HCT116 (cell line): ENCODE results near the gene CHST5. TPM values are rescaled to one million over a fixed set of nuclear protein-coding genes. Genes with fewer than 3 reads are reported as not detected.
"Not testable (repeated sequence)": the region's sequence is repeated elsewhere in the genome, so short reads cannot be mapped to it uniquely, and the experiment has no call there.

Experiments
- ATAC-seq: fragments of 200-7000 bp; cut with Tn5 transposase; 2 replicates; pipeline ENCODE4 v1.9.1; 2020; ENCODE audit warnings: mild to moderate bottlenecking, moderate library complexity
- BruUV-seq: library from RNA; stranded (reverse); fragments of 400-500 nt; replicated peaks from 2 replicates; lab custom pipeline; 2021; lab: Mats Ljungman, UMichigan
- CTCF ChIA-PET: fragments of 300-600 bp; sonication (Branson Sonifier 250); formaldehyde crosslinking; loops from one replicate; lab custom pipeline; 2021; ENCODE audit warnings: antibody characterized with exemption; lab: Charles Lee
- POLR2A ChIA-PET: fragments of 300-600, 350-600 bp; sonication (Branson Sonifier 250); formaldehyde crosslinking; loops from one replicate; lab custom pipeline; 2021; ENCODE audit warnings: antibody characterized with exemption; lab: Charles Lee
- RAD21 ChIA-PET, 2 experiments: fragments of 300-600 bp; sonication (Branson Sonifier 250); formaldehyde crosslinking; loops; one replicate each; lab custom pipeline; 2023; ENCODE audit warnings: low total read pairs in 2 of 2; ENCODE audit not compliant: uncharacterized antibody in 2 of 2, unreplicated experiment in 2 of 2, low non-redundant PET in 1 of 2; lab: Charles Lee
- DNase-seq: peaks from one replicate; pipeline ENCODE4 v3.0.0-alpha.2; 2010; ENCODE audit warnings: low read depth, low spot score
- H2AFZ ChIP-seq: fragments of 200-600 bp; shearing (Covaris generic), sonication (generic); 2 replicates; pipeline ENCODE4 v1.6.1; 2017; ENCODE audit warnings: low read depth, mixed run types, mixed read lengths, antibody characterized with exemption, low read length; ENCODE audit not compliant: poor library complexity, severe bottlenecking
- H3K27ac ChIP-seq: 2 replicates; pipeline ENCODE4 v1.5.1; 2012; ENCODE audit warnings: low read depth, low read length
- H3K27me3 ChIP-seq: fragments of 200-600 bp; sonication (generic); 2 replicates; pipeline ENCODE4 v1.6.1; 2016; ENCODE audit warnings: mixed run types, low read length, mixed read lengths; ENCODE audit not compliant: insufficient read depth
- H3K36me3 ChIP-seq, 2 experiments: fragments of 200-500 bp in 1 of 2; fragments of 200-600 bp in 1 of 2; sonication (Bioruptor generic) in 1 of 2; sonication (generic) in 1 of 2; 2 replicates each; pipeline versions ENCODE4 v1.5.1 to v1.6.1; 2014 to 2016; ENCODE audit warnings: low read length in 2 of 2, inconsistent platforms in 1 of 2, mixed read lengths in 1 of 2, mixed run types in 1 of 2; ENCODE audit not compliant: insufficient read depth in 2 of 2, control insufficient read depth in 1 of 2
- H3K4me1 ChIP-seq, 2 experiments: fragments of 200-600 bp in 1 of 2; sonication (generic) in 1 of 2; 2 replicates each; pipeline versions ENCODE4 v1.5.1 to v1.6.1; 2012 to 2017; ENCODE audit warnings: low read length in 2 of 2, inconsistent platforms in 1 of 2, mild to moderate bottlenecking in 1 of 2, mixed read lengths in 1 of 2, mixed run types in 1 of 2, moderate library complexity in 1 of 2; ENCODE audit not compliant: insufficient read depth in 2 of 2, control insufficient read depth in 1 of 2
- H3K4me2 ChIP-seq: fragments of 200-600 bp; sonication (generic); 2 replicates; pipeline ENCODE4 v1.6.1; 2017; ENCODE audit warnings: mixed run types, low read length, mixed read lengths
- H3K4me3 ChIP-seq, 2 experiments: fragments of 200-600 bp in 1 of 2; sonication (generic) in 1 of 2; replicated peaks in 1 of 2; 2 replicates each; pipeline ENCODE4 v1.5.1; 2011 to 2016; ENCODE audit warnings: low read length in 2 of 2, control low read depth in 1 of 2, low read depth in 1 of 2, mild to moderate bottlenecking in 1 of 2, mixed read lengths in 1 of 2, mixed run types in 1 of 2
- H3K79me2 ChIP-seq: fragments of 200-600 bp; sonication (generic); 2 replicates; pipeline ENCODE4 v1.6.1; 2017; ENCODE audit warnings: mild to moderate bottlenecking, mixed run types, low read length, moderate library complexity, mixed read lengths; ENCODE audit not compliant: insufficient read depth
- H3K9ac ChIP-seq: fragments of 200-600 bp; sonication (generic); 2 replicates; pipeline ENCODE4 v1.6.1; 2016; ENCODE audit warnings: low read length, mixed read lengths
- H3K9me2 ChIP-seq: fragments of 200-600 bp; sonication (generic), shearing (Covaris generic); 2 replicates; pipeline ENCODE4 v1.6.1; 2017; ENCODE audit warnings: mixed run types, mild to moderate bottlenecking, moderate library complexity; ENCODE audit not compliant: insufficient read depth
- H3K9me3 ChIP-seq, 2 experiments: fragments of 200-500 bp in 1 of 2; fragments of 200-600 bp in 1 of 2; sonication (Bioruptor generic) in 1 of 2; sonication (generic) in 1 of 2; 2 replicates each; pipeline ENCODE4 v1.6.1; 2014 to 2017; ENCODE audit warnings: low read length in 2 of 2, mixed read lengths in 2 of 2, inconsistent platforms in 1 of 2, low read depth in 1 of 2, mild to moderate bottlenecking in 1 of 2, mixed run types in 1 of 2, moderate library complexity in 1 of 2; ENCODE audit not compliant: control insufficient read depth in 1 of 2, insufficient read depth in 1 of 2
- H4K20me1 ChIP-seq: fragments of 200-600 bp; sonication (generic), shearing (Covaris generic); 2 replicates; pipeline ENCODE4 v1.6.1; 2017; ENCODE audit warnings: mixed run types, mild to moderate bottlenecking, moderate library complexity; ENCODE audit not compliant: insufficient read depth
- EZH2 ChIP-seq: fragments of 200-600 bp; sonication (generic); IDR thresholded peaks from 2 replicates; pipeline ENCODE4 v1.6.1; 2017; ENCODE audit warnings: antibody characterized with exemption, mixed run types
- FOSL1 ChIP-seq: IDR thresholded peaks from 2 replicates; pipeline ENCODE4 v1.6.1; 2012; ENCODE audit warnings: low read depth
- POLR2A ChIP-seq: IDR thresholded peaks from 2 replicates; pipeline ENCODE4 v1.7.0; 2011; ENCODE audit warnings: borderline replicate concordance; ENCODE audit not compliant: insufficient read depth, insufficient read length; ENCODE audit errors: extremely low read depth
- RAD21 ChIP-seq: IDR thresholded peaks from 2 replicates; pipeline ENCODE4 v1.6.1; 2012; ENCODE audit warnings: low read depth, mild to moderate bottlenecking
- ZBTB33 ChIP-seq: IDR thresholded peaks from 2 replicates; pipeline ENCODE4 v1.6.1; 2011; ENCODE audit warnings: mild to moderate bottlenecking, low read length, moderate library complexity; ENCODE audit not compliant: insufficient replicate concordance; ENCODE audit errors: extremely low read depth
- ZNF274 ChIP-seq: fragments of 200-500 bp; sonication (Bioruptor generic); IDR thresholded peaks from 2 replicates; pipeline ENCODE4 v1.6.1; 2014; ENCODE audit warnings: mild to moderate bottlenecking, low read depth, low read length, inconsistent platforms
- intact Hi-C: fragments of 100-400 bp; cut with micrococcal nuclease; formaldehyde crosslinking; loops from 2 replicates; pipeline ENCODE4 v1.10.0; 2022
- total RNA-seq: library from RNA; stranded (reverse); gene quantifications from one replicate; pipeline ENCODE4 v1.2.1, GENCODE V29; 2021; ENCODE audit not compliant: unreplicated experiment

The CHST5 gene
- total RNA-seq, 1 experiment from 2014 or later: 0.32 TPM

GRCh38 chr16:75501359-75501758 lies 34.5 kb downstream of the CHST5 start:
- Histone ChIP-seq H4K20me1 (no peaks in the 10 kb centered on the region), H3K9me2 (no peaks in the 10 kb centered on the region)
- RAD21 ChIA-PET: no interaction called here
- no peak for TF ChIP-seq EZH2
- no peak for TF ChIP-seq POLR2A
- TF ChIP-seq ZNF274: no peak
- TF ChIP-seq RAD21: no peak
- TF ChIP-seq ZBTB33: no peak
- TF ChIP-seq, all 23 proteins: peak for 0
- DNase-seq (no peak), ATAC-seq (no peak)
- H2AFZ ChIP-seq: no peak overlapping the region
- H3K27ac ChIP-seq: no peak overlapping the region
- no TSS peak for BruUV-seq
- H3K4me1 ChIP-seq: peaks cover 9 to 23% of the 10 kb centered on the region in 2 experiments
- no peaks in the 10 kb centered on the region for H3K79me2 ChIP-seq
- no peaks in the 10 kb centered on the region for H3K9me3 ChIP-seq
- no peaks in the 10 kb centered on the region for H3K27me3 ChIP-seq
- H3K4me2 ChIP-seq: no peak overlapping the region
- intact Hi-C loops: no loop called here
- CTCF ChIA-PET: no interaction called here
- POLR2A ChIA-PET: no interaction called here
- H3K36me3 ChIP-seq: no peaks in the 10 kb centered on the region
- H3K4me3 ChIP-seq: no peak overlapping the region
- no peak overlapping the region for H3K9ac ChIP-seq

- peak; percentile 9; the same call in 1 of the 2 replicates for TF ChIP-seq FOSL1
- TF ChIP-seq, all 23 proteins: peak for 1; not testable (repeated sequence) for 22
- H4K20me1 ChIP-seq, BruUV-seq, H3K9ac ChIP-seq, POLR2A ChIA-PET, H3K36me3 ChIP-seq, RAD21 ChIA-PET, H3K79me2 ChIP-seq, H3K9me2 ChIP-seq, intact Hi-C loops, DNase-seq, H3K4me3 ChIP-seq, H3K9me3 ChIP-seq, H3K4me2 ChIP-seq, H3K27ac ChIP-seq, H2AFZ ChIP-seq, ATAC-seq, H3K27me3 ChIP-seq: not testable (repeated sequence)
- CTCF ChIA-PET: interaction anchor here (0.8 kb wide), 1 partner anchor 18 kb away, joined by 4 read pairs; no protein-coding TSS in a partner anchor
- H3K4me1 ChIP-seq: peaks cover 13 to 34% of the 10 kb centered on the region in 2 experiments
These were observed 37.1 kb downstream of the CHST5 start for GRCh38 chr16:75498605-75499322.
